ENCODE data around the gene PSKH1.

- TF ChIP-seq EZH2 (IDR thresholded peaks at IDR 0.05; ENCODE audit: insufficient read depth, poor library complexity, severe bottlenecking) (no peak), EZH2phosphoT487 (IDR thresholded peaks at IDR 0.05; ENCODE audit: insufficient read depth, low read depth) (no peak)
Observed at GRCh38 chr16:67964477-67965131, 71.5 kb downstream of the PSKH1 start.
